Measurements from ENCODE around the gene GLYAT.

GRCh38 chr11:58771458-58771855 is 39.7 kb upstream of the GLYAT start:
- TF ChIP-seq, protein P1, sequence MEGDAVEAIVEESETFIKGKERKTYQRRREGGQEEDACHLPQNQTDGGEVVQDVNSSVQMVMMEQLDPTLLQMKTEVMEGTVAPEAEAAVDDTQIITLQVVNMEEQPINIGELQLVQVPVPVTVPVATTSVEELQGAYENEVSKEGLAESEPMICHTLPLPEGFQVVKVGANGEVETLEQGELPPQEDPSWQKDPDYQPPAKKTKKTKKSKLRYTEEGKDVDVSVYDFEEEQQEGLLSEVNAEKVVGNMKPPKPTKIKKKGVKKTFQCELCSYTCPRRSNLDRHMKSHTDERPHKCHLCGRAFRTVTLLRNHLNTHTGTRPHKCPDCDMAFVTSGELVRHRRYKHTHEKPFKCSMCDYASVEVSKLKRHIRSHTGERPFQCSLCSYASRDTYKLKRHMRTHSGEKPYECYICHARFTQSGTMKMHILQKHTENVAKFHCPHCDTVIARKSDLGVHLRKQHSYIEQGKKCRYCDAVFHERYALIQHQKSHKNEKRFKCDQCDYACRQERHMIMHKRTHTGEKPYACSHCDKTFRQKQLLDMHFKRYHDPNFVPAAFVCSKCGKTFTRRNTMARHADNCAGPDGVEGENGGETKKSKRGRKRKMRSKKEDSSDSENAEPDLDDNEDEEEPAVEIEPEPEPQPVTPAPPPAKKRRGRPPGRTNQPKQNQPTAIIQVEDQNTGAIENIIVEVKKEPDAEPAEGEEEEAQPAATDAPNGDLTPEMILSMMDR (IDR thresholded peaks at IDR 0.05), result no peak
- no peak for TF ChIP-seq POLR2AphosphoS5 (IDR thresholded peaks at IDR 0.05)
